SK-N-SH (cell line): ENCODE data around the gene GASK1A. TPM values are rescaled to one million over a fixed set of nuclear protein-coding genes. Genes with fewer than 3 reads are reported as not detected.

Experiments used
- CTCF ChIA-PET: fragments of 300-600, 350-600 bp; formaldehyde crosslinking; extraction: SDS; loops from one replicate; lab custom pipeline; 2021; lab: Yijun Ruan, JAX
- POLR2A ChIA-PET: fragments of 350-600 bp; sonication (Branson Sonifier 250); formaldehyde crosslinking; extraction: SDS; loops from one replicate; lab custom pipeline; 2020; ENCODE audit warnings: antibody characterized with exemption, inconsistent platforms; lab: Yijun Ruan, JAX
- DNase-seq: peaks from one replicate; pipeline ENCODE4 v3.0.0; 2012
- H2AFZ ChIP-seq: fragments of 200-600 bp; sonication (generic); 2 replicates; pipeline ENCODE4 v1.8.1; 2016; ENCODE audit warnings: antibody characterized with exemption, mild to moderate bottlenecking, low read depth
- H3F3A ChIP-seq: fragments of 200-600 bp; sonication (generic); replicated peaks from 2 replicates; pipeline ENCODE3; 2016; ENCODE audit warnings: antibody characterized with exemption, mild to moderate bottlenecking; ENCODE audit not compliant: insufficient read depth
- H3K27ac ChIP-seq, 2 experiments: fragments of 200-500 bp in 1 of 2; fragments of 200-600 bp in 1 of 2; sonication (Bioruptor generic) in 1 of 2; sonication (generic), shearing (Covaris generic) in 1 of 2; 2 replicates each; pipeline versions ENCODE4 v1.5.1 to v1.6.1; 2014 to 2016; ENCODE audit warnings: low read depth in 2 of 2, inconsistent platforms in 1 of 2, low read length in 1 of 2, mild to moderate bottlenecking in 1 of 2, mixed read lengths in 1 of 2
- H3K27me3 ChIP-seq: fragments of 200-600 bp; sonication (generic), shearing (Covaris generic); 2 replicates; pipeline ENCODE4 v1.6.1; 2016; ENCODE audit warnings: mixed run types; ENCODE audit not compliant: insufficient read depth
- H3K36me3 ChIP-seq, 2 experiments: fragments of 200-500 bp in 1 of 2; fragments of 200-600 bp in 1 of 2; sonication (Bioruptor generic) in 1 of 2; sonication (generic) in 1 of 2; replicated peaks in 1 of 2; 2 replicates each; pipeline versions ENCODE3 to v1.5.1; 2014 to 2016; ENCODE audit warnings: low read length in 1 of 2, mild to moderate bottlenecking in 1 of 2; ENCODE audit not compliant: insufficient read depth in 2 of 2, control insufficient read depth in 1 of 2
- H3K4me1 ChIP-seq, 2 experiments: fragments of 200-500 bp in 1 of 2; fragments of 200-600 bp in 1 of 2; sonication (Bioruptor generic) in 1 of 2; sonication (generic), shearing (Covaris generic) in 1 of 2; 2 replicates each; pipeline versions ENCODE4 v1.5.1 to v1.6.1; 2014 to 2016; ENCODE audit warnings: low read depth in 1 of 2, low read length in 1 of 2, mixed run types in 1 of 2; ENCODE audit not compliant: insufficient read depth in 2 of 2, control insufficient read depth in 1 of 2
- H3K4me2 ChIP-seq: fragments of 200-600 bp; sonication (generic), shearing (Covaris generic); 2 replicates; pipeline ENCODE4 v1.6.1; 2017; ENCODE audit warnings: mixed run types
- H3K4me3 ChIP-seq, 2 experiments: fragments of 200-500 bp in 1 of 2; fragments of 200-600 bp in 1 of 2; sonication (Bioruptor generic) in 1 of 2; sonication (generic), shearing (Covaris generic) in 1 of 2; 2 replicates each; pipeline versions ENCODE4 v1.5.1 to v1.8.1; 2014 to 2016; ENCODE audit warnings: low read depth in 2 of 2, inconsistent platforms in 1 of 2, low read length in 1 of 2, mild to moderate bottlenecking in 1 of 2, mixed read lengths in 1 of 2, moderate library complexity in 1 of 2
- H3K79me2 ChIP-seq: fragments of 200-600 bp; sonication (generic); 2 replicates; pipeline ENCODE4 v1.8.1; 2017; ENCODE audit warnings: mild to moderate bottlenecking; ENCODE audit not compliant: insufficient read depth
- H3K9ac ChIP-seq: fragments of 200-600 bp; sonication (generic); 2 replicates; pipeline ENCODE4 v1.6.1; 2017; ENCODE audit warnings: mixed run types
- H3K9me2 ChIP-seq: fragments of 200-600 bp; sonication (generic); 2 replicates; pipeline ENCODE4 v1.6.1; 2017; ENCODE audit warnings: mixed run types
- H3K9me3 ChIP-seq: fragments of 200-600 bp; sonication (generic); 2 replicates; pipeline ENCODE4 v1.6.1; 2017; ENCODE audit warnings: mixed run types, mild to moderate bottlenecking, moderate library complexity
- H4K20me1 ChIP-seq: fragments of 200-600 bp; sonication (generic); 2 replicates; pipeline ENCODE4 v1.6.1; 2017; ENCODE audit warnings: mild to moderate bottlenecking, mixed run types; ENCODE audit not compliant: insufficient read depth
- CHD2 ChIP-seq: fragments of 150-350 bp; IDR thresholded peaks from 2 replicates; pipeline ENCODE4 v1.6.1; 2018; ENCODE audit warnings: low read length; ENCODE audit not compliant: partially characterized antibody
- CTCF ChIP-seq: fragments of 200-600 bp; sonication (generic); IDR thresholded peaks from 2 replicates; pipeline ENCODE4 v1.6.1; 2017; ENCODE audit warnings: antibody characterized with exemption, mild to moderate bottlenecking, moderate library complexity
- EZH2phosphoT487 ChIP-seq: fragments of 200-600 bp; sonication (generic); IDR thresholded peaks from 2 replicates; pipeline ENCODE4 v1.6.1; 2017; ENCODE audit warnings: low read depth, mixed run types, mild to moderate bottlenecking, antibody characterized with exemption, moderate library complexity, borderline replicate concordance
- FOSL2 ChIP-seq: IDR thresholded peaks from 2 replicates; pipeline ENCODE4 v1.4.0; 2012; ENCODE audit warnings: low read depth, mild to moderate bottlenecking, moderate library complexity, borderline replicate concordance
- FOXJ3 ChIP-seq: sonication (generic); formaldehyde crosslinking; IDR thresholded peaks from 2 replicates; pipeline ENCODE4 v1.5.1; 2020; ENCODE audit warnings: mild to moderate bottlenecking, missing genetic modification reagents
- FOXM1 ChIP-seq: IDR thresholded peaks from 2 replicates; pipeline ENCODE4 v1.4.0; 2012; ENCODE audit warnings: low read depth, mild to moderate bottlenecking
- GABPA ChIP-seq: IDR thresholded peaks from 2 replicates; pipeline ENCODE4 v1.4.0; 2012; ENCODE audit warnings: low read depth, mild to moderate bottlenecking
- JUND ChIP-seq: IDR thresholded peaks from 2 replicates; pipeline ENCODE4 v1.4.0; 2012
- MXI1 ChIP-seq: IDR thresholded peaks from 2 replicates; pipeline ENCODE4 v1.6.1; 2012; ENCODE audit warnings: mild to moderate bottlenecking, low read depth, low read length, improper control_type of control experiment
- POLR2AphosphoS5 ChIP-seq: IDR thresholded peaks from 2 replicates; pipeline ENCODE4 v1.6.1; 2012; ENCODE audit warnings: low read depth, low read length
- RFX5 ChIP-seq: IDR thresholded peaks from 2 replicates; pipeline ENCODE4 v1.6.1; 2012; ENCODE audit warnings: mild to moderate bottlenecking, improper control_type of control experiment, low read length
- SMC3 ChIP-seq: IDR thresholded peaks from 2 replicates; pipeline ENCODE4 v1.6.1; 2012; ENCODE audit warnings: low read depth, low read length, improper control_type of control experiment
- TAF1 ChIP-seq: IDR thresholded peaks from 2 replicates; pipeline ENCODE4 v1.6.1; 2012; ENCODE audit warnings: low read depth, mild to moderate bottlenecking, low read length, moderate library complexity, borderline replicate concordance
- TCF12 ChIP-seq: IDR thresholded peaks from 2 replicates; pipeline ENCODE4 v1.4.0; 2012
- TEAD4 ChIP-seq: IDR thresholded peaks from 2 replicates; pipeline ENCODE4 v1.4.0; 2012; ENCODE audit warnings: mild to moderate bottlenecking, borderline replicate concordance; ENCODE audit not compliant: insufficient read depth
- USF1 ChIP-seq: IDR thresholded peaks from 2 replicates; pipeline ENCODE4 v1.4.0; 2012; ENCODE audit warnings: low read depth, borderline replicate concordance
- USF2 ChIP-seq: fragments of 150-350 bp; IDR thresholded peaks from 2 replicates; pipeline ENCODE4 v1.6.1; 2017; ENCODE audit warnings: antibody characterized with exemption, low read length, low read depth, borderline replicate concordance
- ZBTB33 ChIP-seq: IDR thresholded peaks from 2 replicates; pipeline ENCODE4 v1.4.0; 2012; ENCODE audit warnings: low read depth, borderline replicate concordance
- WGBS: methylation state at CpG from one replicate; pipeline ENCODE4 v1.1.6; 2017; ENCODE audit warnings: low lambda C conversion rate; 5-methylcytosine and 5-hydroxymethylcytosine counted together
- polyA plus RNA-seq, 3 experiments: library from polyadenylated mRNA; depleted of rRNA; stranded (reverse); fragments of >200 nt; gene quantifications; 2 replicates each; pipeline ENCODE4 v1.2.3, GENCODE V29; 2012
- TF ChIP-seq, protein P1 (sequence below): fragments of 150-350 bp; IDR thresholded peaks from 2 replicates; pipeline ENCODE4 v1.6.1; 2016; ENCODE audit warnings: mild to moderate bottlenecking, low read depth, low read length

Gene GASK1A
- polyA plus RNA-seq, 1 of the 3 experiments (the other 2 are of a cell fraction) = not detected

GRCh38 chr3:43090238-43090637, 111.1 kb downstream of the GASK1A start:
- TF ChIP-seq USF1 (no peak), ZBTB33 (no peak), MXI1 (no peak), JUND (no peak), USF2 (no peak), FOXJ3 (CRISPR knock-in tag) (no peak), RFX5 (no peak), FOXM1 (no peak), TCF12 (no peak), GABPA (no peak), FOSL2 (no peak), CTCF (no peak), EZH2phosphoT487 (no peak), CHD2 (no peak), POLR2AphosphoS5 (no peak), TAF1 (no peak), SMC3 (no peak), TEAD4 (no peak)
- TF ChIP-seq, protein P1, sequence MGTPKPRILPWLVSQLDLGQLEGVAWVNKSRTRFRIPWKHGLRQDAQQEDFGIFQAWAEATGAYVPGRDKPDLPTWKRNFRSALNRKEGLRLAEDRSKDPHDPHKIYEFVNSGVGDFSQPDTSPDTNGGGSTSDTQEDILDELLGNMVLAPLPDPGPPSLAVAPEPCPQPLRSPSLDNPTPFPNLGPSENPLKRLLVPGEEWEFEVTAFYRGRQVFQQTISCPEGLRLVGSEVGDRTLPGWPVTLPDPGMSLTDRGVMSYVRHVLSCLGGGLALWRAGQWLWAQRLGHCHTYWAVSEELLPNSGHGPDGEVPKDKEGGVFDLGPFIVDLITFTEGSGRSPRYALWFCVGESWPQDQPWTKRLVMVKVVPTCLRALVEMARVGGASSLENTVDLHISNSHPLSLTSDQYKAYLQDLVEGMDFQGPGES = no peak
- no peaks in the 10 kb centered on the region for H3K9me2 ChIP-seq
- DNase-seq = no peak
- peaks cover 6 to 12% of the 10 kb centered on the region in 2 experiments; a peak in 1 of 4 replicates for H3K4me1 ChIP-seq
- no peaks in the 10 kb centered on the region for H3K79me2 ChIP-seq
- POLR2A ChIA-PET = no interaction called here
- no peak overlapping the region for H2AFZ ChIP-seq
- no peaks in the 10 kb centered on the region for H3F3A ChIP-seq
- H3K4me3 ChIP-seq = no peak overlapping the region
- H4K20me1 ChIP-seq = no peaks in the 10 kb centered on the region
- no peaks in the 10 kb centered on the region for H3K27me3 ChIP-seq
- no peaks in the 10 kb centered on the region for H3K36me3 ChIP-seq
- no peaks in the 10 kb centered on the region for H3K9me3 ChIP-seq
- H3K9ac ChIP-seq = no peak overlapping the region
- CTCF ChIA-PET = interaction anchor here (1.6 to 5.8 kb wide), 2 partner anchors 16 to 127 kb away, joined by 5 to 31 read pairs; partner anchors contain the start of gene POMGNT2
- no peak overlapping the region for H3K27ac ChIP-seq
- no peak overlapping the region for H3K4me2 ChIP-seq
- 68% methylated on average over 3 of the region's 3 CpGs for WGBS
